ENCODE data around the gene CAT.

The CAT gene

DNA sequence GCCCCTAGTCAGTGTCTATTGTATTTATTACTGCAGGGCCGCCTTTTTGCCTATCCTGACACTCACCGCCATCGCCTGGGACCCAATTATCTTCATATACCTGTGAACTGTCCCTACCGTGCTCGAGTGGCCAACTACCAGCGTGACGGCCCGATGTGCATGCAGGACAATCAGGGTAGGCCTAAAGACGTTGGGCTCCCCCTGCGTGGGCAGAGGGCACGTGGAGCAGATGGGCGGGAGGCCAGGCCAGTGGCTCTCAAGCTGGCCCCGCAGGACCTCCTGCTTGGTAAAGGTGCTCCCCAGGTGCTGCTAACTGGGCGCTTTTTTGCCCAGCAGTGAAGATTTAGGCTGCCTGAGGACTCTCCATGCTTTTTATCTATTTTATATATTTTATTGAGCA, 22.5 kb downstream of the CAT start:
- no peak for DNase-seq

GRCh38 chr11:34464591-34465051, 25.9 kb downstream of the CAT start:
- no peak for DNase-seq

DNA sequence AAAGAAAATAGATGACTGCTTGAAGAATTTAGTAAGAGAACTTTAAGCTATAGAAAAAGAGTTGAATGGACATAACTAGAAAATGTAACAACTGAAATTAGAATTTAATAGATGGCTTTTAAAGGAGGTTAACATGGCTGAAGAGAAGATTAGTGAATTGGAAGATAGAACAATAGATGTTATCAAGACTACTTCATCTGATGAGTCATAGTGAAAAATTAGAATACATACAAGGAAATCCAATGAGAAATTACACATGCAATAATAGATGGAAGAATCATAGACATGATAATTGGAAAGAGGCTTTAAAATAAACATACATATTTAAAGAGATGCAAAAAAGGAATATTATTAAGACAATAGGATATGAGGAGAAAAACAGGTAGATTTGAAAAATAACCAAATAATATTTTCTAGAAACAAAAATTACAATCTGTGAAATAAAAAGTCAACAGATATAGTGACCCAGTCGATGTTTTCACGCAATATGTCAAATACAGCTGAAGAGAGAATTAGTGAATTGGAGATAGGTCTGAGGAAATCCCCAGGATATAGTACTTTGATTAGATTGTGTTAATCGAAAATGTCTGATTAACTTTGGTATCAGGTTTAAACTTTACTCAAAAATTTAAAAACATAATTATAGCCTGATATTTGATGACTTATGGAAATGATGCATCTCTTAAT, 28.2 kb downstream of the CAT start:
- no peak for DNase-seq

DNA sequence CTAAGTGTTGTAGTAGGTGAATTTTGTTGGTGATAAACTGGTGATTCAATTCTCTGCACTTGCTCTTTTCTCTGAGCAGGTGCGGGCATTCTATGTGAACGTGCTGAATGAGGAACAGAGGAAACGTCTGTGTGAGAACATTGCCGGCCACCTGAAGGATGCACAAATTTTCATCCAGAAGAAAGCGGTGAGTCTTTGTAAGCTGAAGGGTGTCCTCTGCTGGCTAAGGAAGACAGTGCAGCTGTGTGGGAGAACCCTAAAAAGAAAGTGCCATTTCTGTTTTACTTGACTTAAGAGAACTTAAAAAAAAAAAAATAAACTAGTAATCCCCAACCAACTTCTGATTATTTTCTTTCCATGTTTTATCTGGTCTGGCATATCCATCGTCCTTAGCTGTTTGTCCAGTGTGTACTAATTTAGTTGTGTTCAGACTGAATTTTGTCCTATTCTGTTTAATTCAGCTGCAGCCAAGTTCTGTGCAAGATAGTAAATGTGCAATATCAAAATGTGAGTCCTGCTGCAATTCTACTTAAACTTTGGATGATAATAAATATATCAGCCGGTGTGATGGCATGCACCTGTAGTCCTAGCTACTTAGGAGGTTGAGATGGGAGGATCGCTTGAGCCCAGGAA, 29.6 kb downstream of the CAT start:
- DNase-seq = no peak

DNA sequence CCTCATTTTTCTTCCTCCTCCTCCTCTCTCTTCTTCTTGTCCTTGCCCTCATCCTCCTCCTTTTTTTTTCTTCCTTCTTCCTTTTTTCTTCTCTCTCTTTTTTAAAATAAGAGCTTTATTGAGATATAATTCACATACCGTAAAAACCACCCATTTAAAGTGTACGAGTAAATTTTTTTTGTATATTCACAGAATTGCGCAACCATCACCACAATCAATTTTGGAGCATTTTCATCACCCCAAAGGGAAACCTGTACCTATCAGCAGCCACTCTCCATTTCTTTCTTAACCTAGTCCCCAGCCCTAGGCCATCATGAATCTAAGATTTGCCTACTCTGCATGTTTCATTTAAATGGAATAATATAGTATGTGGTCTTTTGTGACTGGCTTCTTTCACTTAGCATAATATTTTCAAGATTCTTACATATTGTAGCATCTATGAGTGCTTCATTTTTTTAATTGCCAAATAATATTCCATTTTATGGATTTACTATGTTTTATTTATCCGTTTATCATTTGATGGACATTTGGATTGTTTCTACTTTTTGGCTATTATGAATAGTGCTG, 35.0 kb downstream of the CAT start:
- no peak for DNase-seq

GRCh38 chr11:34475656-34476055, 36.9 kb downstream of the CAT start:
- no peak for DNase-seq

DNA sequence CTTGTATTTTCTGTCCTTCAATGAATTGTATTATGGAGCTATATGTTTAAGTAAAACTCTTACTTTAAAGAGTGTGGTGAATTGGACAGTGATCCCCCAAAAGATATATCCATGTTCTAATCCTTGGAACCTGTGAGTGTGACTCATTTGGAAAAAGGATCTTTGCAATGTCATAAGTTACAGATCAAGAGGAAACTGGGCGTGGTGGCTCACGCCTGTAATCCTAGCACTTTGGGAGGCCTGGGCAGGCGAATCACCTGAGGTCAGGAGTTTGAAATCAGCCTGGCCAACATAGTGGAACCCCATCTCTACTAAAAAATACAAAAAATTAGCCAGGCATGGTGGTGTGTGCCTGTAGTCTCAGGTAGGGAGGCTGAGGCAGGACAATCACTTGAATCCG, 38.1 kb downstream of the CAT start:
- DNase-seq = no peak

DNA sequence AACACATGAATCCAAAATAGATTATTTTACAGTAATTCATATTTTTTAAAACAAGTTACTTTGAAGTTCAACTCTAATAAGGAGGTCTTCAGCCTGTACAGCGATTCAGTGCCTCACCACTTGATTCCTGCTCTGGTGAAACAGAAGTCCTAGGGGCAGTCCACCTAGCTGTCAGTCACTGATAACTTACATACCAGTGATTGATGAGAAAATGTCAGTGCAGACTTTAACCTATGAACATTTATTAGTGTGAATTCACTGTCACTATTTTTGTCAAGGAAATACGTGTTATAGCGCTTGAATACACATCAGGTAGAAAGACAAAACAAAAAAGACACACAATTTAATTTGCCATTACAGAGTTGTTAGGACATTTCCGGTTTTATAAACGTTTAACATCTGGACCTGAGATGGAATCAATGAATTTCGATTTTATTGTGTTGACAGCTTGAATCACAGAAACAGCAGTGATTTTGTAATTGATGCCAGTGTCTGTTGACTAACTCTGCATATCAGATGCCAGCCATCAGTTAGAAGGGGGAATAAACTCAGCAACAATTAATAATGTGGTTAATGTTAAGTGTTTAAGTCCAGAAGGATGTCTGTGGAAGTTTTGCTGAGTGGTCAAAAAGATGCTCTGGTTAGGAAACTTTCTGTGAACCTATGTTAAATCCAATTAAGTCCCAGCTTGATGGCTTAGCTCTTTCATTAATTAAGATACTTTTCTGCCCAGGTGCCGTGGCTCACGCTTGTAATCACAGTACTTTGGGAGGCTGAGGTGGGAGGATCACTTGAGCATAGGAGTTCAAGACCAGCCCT, 40.3 kb downstream of the CAT start:
- no peak for DNase-seq

DNA sequence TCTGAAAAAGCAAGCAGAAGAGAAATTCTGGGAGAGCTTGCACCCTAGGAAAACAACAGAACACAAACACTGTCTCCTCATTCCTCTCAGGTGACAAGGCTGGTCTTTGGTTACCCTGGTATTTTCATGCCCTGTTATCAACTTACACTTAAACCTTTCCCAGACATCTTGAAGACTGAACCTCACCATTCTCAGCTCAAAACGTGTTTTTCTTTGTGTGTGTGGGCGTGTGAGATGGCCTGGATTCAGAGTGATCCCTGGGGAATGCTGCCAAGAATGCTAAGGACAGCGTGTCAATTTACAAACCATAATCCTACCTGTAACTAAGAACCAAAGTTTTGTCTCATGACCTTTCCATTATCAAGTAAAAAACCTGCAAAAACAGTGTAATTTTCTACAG, 41.6 kb downstream of the CAT start:
- no peak for DNase-seq

- no peak for DNase-seq
Observed at GRCh38 chr11:34481307-34481706, 42.6 kb downstream of the CAT start.

DNA sequence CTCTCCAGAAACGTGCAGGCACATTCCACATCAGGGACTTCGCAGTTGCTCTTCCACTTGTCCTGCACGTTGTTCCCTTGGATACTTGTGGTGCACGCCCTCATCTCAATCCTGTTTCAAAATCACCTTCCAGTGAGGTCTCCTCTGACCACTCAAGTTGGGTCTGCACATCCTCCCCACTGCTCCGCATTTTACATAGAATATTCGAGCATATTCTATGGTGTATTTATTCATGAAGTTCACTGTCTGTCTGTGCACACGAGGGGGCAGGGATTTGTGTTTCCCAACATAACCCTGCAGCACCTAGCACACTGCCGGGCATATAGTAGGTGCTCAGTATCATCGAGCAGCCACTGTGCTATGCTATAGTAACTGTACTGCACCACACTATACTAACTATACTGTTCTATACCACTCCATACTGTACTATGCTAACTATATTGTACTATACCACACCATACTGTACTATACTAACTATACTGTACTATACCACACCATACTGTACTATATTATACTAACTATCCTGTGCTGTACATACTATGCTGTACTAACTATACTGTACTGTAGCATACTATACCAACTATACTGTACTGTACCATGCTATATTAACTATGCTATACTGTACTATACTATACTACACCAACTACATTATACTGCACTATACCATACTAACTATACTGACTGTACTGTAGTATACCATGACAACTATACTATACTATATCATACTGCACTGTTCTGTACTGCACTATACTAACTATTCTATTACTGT, 44.6 kb downstream of the CAT start:
- no peak for DNase-seq

DNA sequence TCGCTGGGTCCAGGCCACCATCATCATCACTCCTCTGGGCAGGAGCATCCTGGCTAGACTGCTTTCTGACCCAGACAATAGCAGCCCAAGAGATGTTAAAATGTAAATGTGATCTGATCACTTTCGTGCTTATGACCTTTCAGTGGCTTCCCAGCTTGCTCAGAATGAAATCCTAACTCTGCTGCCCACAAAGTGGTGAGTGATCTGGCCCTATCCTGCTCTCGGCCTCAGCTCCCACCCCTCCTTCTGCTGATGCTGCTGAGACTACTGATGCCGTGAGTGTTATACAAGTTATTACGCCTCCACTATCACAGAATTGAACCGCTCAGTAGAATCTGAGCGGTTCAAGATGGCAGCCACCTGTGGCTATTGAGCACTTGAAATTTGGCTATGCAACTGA, 48.7 kb downstream of the CAT start:
- DNase-seq = no peak

DNA sequence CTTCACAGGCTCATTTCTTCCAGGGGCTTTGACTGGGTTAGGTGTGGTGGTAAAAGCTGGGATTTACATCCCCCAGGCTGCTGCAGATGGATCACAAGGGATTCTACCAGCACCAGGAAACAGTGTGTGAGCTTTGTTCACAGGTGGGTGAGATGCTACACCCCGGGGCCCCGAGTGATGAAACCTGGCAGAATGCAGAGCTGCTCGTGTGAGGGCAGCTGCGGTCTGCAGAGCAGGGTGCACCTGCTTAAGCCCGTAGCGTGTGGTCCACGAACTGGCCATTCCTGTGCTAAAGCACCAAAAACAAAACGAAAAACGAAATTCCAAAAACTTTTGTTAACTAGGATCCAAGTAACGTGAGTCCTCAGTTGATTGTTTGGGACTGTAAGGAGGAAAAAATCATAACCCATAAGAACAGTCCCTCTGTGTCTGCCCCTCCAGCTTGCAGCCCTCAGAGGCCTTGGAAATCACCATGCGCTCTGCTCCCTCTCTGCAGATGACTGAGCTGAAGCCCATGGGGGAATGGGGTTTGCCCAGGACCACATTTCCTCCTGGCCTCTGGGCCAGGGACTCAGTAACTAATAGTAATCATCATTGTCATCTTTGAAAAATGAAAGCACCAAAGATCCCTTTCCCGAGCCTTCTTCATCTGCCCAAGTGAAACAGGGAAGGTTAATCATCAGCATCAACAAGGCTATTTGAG, 50.3 kb downstream of the CAT start:
- no peak for DNase-seq

DNA sequence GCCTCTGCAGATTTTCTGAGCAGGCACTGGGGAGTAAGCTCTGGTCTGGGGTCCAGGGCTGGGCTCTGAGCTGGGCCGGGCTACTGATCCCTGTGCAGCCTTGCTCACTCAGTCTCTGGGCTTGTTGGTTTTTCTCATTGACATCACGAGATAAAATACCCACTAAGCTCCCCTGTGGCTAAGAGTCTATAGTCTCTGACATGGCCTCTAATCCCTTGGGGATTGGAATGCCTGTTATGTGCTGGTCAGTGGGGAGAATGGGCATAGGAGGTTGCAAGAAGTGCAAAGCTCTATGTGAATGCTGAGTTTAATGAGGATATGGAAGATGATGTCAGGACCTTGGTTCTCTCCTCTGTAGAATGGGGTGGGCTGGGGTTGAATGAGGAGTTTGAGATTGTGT, 51.6 kb downstream of the CAT start:
- no peak for DNase-seq

- DNase-seq = peak; percentile 48
Observed at GRCh38 chr11:34492806-34493414, 54.2 kb downstream of the CAT start.

- no peak for DNase-seq
Observed at GRCh38 chr11:34493468-34493867, 54.7 kb downstream of the CAT start.

- no peak for DNase-seq
Observed at GRCh38 chr11:34493926-34494595, 55.3 kb downstream of the CAT start.

DNA sequence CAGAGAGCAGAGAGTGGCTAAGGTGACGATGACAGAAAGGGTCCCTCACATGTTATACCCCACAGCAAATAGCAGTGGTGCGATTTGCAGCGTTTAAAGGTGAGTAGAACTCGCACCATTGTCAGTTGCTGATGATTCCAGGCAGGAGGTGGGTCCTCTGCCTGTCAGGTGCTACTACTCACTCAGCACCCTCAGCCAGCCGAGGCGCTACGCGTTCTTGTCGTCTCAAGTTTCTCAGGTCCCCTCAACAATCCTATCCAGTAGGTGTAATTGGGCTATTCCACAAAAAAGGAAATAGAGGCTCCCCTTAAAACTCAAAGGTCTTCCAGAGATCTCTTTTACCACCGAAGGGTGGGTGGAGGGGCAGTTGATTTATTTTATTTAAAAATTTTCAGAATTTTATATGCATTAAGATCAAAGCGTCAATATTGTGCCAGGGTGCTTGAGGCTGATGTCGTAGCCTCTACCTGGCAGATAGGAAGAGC, 56.5 kb downstream of the CAT start:
- DNase-seq = no peak

GRCh38 chr11:34495724-34496377, 57.1 kb downstream of the CAT start:
- DNase-seq = no peak

GRCh38 chr11:34499719-34500500, 61.2 kb downstream of the CAT start:
- DNase-seq = no peak

Data from NCI-H526 treated with DMSO at 0.1 percent for 48 hours (cell line).